Gastrocnemius medialis (tissue), 4 donors: ENCODE data around the gene GTPBP2. TPM values are rescaled to one million over a fixed set of nuclear protein-coding genes. Genes with fewer than 3 reads are reported as not detected.
"Not testable (repeated sequence)": the region's sequence is repeated elsewhere in the genome, so short reads cannot be mapped to it uniquely, and the experiment has no call there.

Experiments
- ATAC-seq, 2 donors: fragments of 150-250 bp; one replicate each; pipeline ENCODE4 v1.9.1; 2016
- DNase-seq, 2 donors: peaks; one replicate each; pipeline ENCODE4 v3.0.0-alpha.2; 2019
- H3K27ac ChIP-seq, 4 donors: fragments of 200-600 bp; sonication (generic); 1 replicate in 1 of 4; 2 replicates in 3 of 4; pipeline ENCODE4 v1.5.1; 2016 to 2018; ENCODE audit warnings: mild to moderate bottlenecking in 2 of 4, moderate library complexity in 1 of 4
- H3K27me3 ChIP-seq, 3 donors: fragments of 200-600 bp; sonication (generic) in 2 of 3; 1 replicate in 1 of 3; 2 replicates in 2 of 3; pipeline versions ENCODE4 v1.5.1 to v1.6.0; 2016 to 2019; ENCODE audit warnings: mild to moderate bottlenecking in 1 of 3, moderate library complexity in 1 of 3
- H3K36me3 ChIP-seq, 2 donors: fragments of 200-600 bp; sonication (generic) in 1 of 2; one replicate each; pipeline ENCODE4 v1.5.1; 2017 to 2018
- H3K4me1 ChIP-seq, 2 donors: fragments of 200-600 bp; sonication (generic) in 1 of 2; one replicate each; pipeline ENCODE4 v1.5.1; 2016 to 2017; ENCODE audit warnings: mild to moderate bottlenecking in 2 of 2
- H3K4me3 ChIP-seq, 4 donors: fragments of 200-600 bp; sonication (generic) in 3 of 4; 1 replicate in 1 of 4; 2 replicates in 3 of 4; pipeline ENCODE4 v1.5.1; 2016 to 2019; ENCODE audit warnings: mild to moderate bottlenecking in 2 of 4
- H3K9me3 ChIP-seq, 3 donors: fragments of 200-600 bp; sonication (generic) in 2 of 3; 1 replicate in 1 of 3; 2 replicates in 2 of 3; pipeline ENCODE4 v1.5.1; 2016 to 2019
- CTCF ChIP-seq, 5 experiments: fragments of 450-650 bp in 3 of 5; fragments of 200-600 bp in 2 of 5; sonication (generic) in 2 of 5; IDR thresholded peaks in 4 of 5; conservative IDR thresholded peaks in 1 of 5; 1 replicate in 4 of 5; 2 replicates in 1 of 5; pipeline ENCODE4 v1.5.1; 2016 to 2019; ENCODE audit warnings: antibody characterized with exemption in 5 of 5, mild to moderate bottlenecking in 3 of 5, moderate library complexity in 3 of 5
- POLR2A ChIP-seq, 2 donors: fragments of 450-650 bp; IDR thresholded peaks; one replicate each; pipeline ENCODE4 v1.6.1; 2017; ENCODE audit warnings: antibody characterized with exemption in 2 of 2, mild to moderate bottlenecking in 2 of 2, moderate library complexity in 2 of 2
- in situ Hi-C, 4 donors: fragments of 200-750 bp; cut with MboI; loops; one replicate each; pipeline versions ENCODE4 v1.15.0 to v1.8.0; 2017; ENCODE audit warnings: low sequenced_read_pairs in 4 of 4
- intact Hi-C: fragments of 100-400 bp; cut with DNase I; formaldehyde crosslinking; loops from one replicate; pipeline ENCODE4 v1.15.1; 2023; ENCODE audit warnings: low total_unique reads
- total RNA-seq, 4 donors: library from RNA; depleted of rRNA; stranded (reverse); fragments of >200 nt; gene quantifications; one replicate each; pipeline versions ENCODE4 v1.1.0 to v1.2.3, GENCODE V29; 2016

GTPBP2 gene
- total RNA-seq, 4 donors from 2014 or later = 25.0 to 39.4 (median 27.1) TPM

DNA sequence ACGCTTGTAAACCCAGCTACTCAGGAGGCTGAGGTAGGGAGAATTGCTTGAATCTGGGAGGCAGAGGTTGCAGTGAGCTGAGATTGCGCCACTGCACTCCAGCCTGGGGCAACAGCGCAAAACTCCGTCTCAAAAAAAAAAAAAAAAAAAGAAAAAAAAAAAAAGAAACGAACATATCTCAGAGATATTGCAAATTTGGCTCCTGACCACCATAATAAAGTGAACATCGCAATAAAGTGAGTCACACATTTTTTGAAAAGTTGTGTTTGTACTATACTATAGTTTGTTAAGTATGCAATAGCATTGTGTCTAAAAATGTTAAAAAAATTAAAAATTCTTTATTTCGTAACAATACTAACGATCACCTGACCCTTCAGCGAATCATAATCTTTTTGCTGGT lies 29.1 kb upstream of the GTPBP2 start:
- Histone ChIP-seq H3K27me3 (no peaks in the 10 kb centered on the region), H3K4me1 (no peaks in the 10 kb centered on the region), H3K36me3 (no peaks in the 10 kb centered on the region), H3K9me3 (no peaks in the 10 kb centered on the region), H3K4me3 (no peak overlapping the region), H3K27ac (no peak overlapping the region)
- intact Hi-C loops = no loop called here
- in situ Hi-C loops = loop anchor here (25.0 kb wide), 1 partner anchor 429 kb away; no protein-coding TSS in a partner anchor
- TF ChIP-seq CTCF (IDR thresholded peaks at IDR 0.05 in 4 of 5, conservative IDR thresholded peaks at IDR 0.05 in 1 of 5) (no peak), POLR2A (IDR thresholded peaks at IDR 0.05) (no peak)
- DNase-seq (no peak), ATAC-seq (no peak)

GRCh38 chr6:43657221-43657802 lies 28.2 kb upstream of the GTPBP2 start:
- Histone ChIP-seq H3K36me3 (no peaks in the 10 kb centered on the region), H3K9me3 (no peaks in the 10 kb centered on the region), H3K27ac (no peak overlapping the region), H3K4me3 (no peak overlapping the region), H3K4me1 (no peaks in the 10 kb centered on the region), H3K27me3 (no peaks in the 10 kb centered on the region)
- no peak for ATAC-seq
- DNase-seq = no peak
- TF ChIP-seq CTCF (IDR thresholded peaks at IDR 0.05 in 4 of 5, conservative IDR thresholded peaks at IDR 0.05 in 1 of 5) (no peak), POLR2A (IDR thresholded peaks at IDR 0.05) (no peak)
- in situ Hi-C loops = loop anchor here (25.0 kb wide), 1 partner anchor 430 kb away; no protein-coding TSS in a partner anchor
- intact Hi-C loops = no loop called here

DNA sequence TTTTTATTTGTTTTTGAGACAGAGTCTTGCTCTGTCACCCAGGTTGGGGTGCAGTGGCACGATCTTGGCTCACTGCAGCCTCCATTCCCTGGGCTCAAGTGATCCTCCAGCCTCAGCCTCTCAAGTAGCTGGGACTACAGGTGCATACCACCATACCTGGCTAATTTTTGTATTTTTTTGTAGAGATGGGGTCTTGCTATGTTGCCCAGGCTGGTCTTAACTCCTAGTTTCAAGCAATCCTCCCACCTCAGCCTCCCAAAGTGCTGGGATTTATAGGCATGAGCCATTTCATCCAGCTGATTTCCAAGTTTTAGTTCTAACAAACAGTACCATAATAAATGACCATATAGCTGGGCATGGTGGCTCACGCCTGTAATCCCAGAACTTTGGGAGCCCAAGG lies 23.8 kb upstream of the GTPBP2 start:
- in situ Hi-C loops = loop anchor here (25.0 kb wide), 1 partner anchor 434 kb away; no protein-coding TSS in a partner anchor
- not testable (repeated sequence) for H3K27ac ChIP-seq

DNA sequence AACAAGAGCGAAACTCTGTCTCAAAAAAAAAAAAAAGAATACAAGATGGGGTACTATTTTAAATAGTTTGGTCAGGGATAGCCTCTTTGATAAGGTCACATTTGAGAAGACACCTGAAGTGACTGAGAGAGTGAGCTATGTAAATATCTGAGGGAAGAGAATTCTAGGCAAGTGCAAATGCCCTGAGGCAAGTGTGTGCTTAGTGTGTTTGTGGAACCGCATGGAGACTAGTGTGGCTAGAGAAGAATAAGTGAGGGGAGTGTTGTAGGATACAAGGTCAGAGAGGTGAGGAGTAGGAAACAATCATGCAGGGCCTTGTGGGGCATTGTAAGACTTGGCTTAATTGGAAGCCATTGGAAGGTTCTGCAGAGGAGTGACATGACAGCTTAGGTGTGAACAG lies 19.2 kb upstream of the GTPBP2 start:
- Histone ChIP-seq H3K27me3 (no peaks in the 10 kb centered on the region), H3K36me3 (no peaks in the 10 kb centered on the region), H3K4me1 (peaks cover 0 to 8% of the 10 kb centered on the region in 2 donors), H3K9me3 (no peaks in the 10 kb centered on the region), H3K4me3 (no peak overlapping the region), H3K27ac (no peak overlapping the region)
- DNase-seq (no peak), ATAC-seq (no peak)
- no peak for TF ChIP-seq POLR2A (IDR thresholded peaks at IDR 0.05)
- TF ChIP-seq CTCF (IDR thresholded peaks at IDR 0.05 in 4 of 5, conservative IDR thresholded peaks at IDR 0.05 in 1 of 5) = no peak
- intact Hi-C loops = no loop called here
- in situ Hi-C loops = no loop called here

More for the DNA sequence above, 23.8 kb upstream of the GTPBP2 start:
- H3K4me1 ChIP-seq, intact Hi-C loops, H3K4me3 ChIP-seq, H3K36me3 ChIP-seq, ATAC-seq, DNase-seq, H3K9me3 ChIP-seq, H3K27me3 ChIP-seq: not testable (repeated sequence)

- no peaks in the 10 kb centered on the region for H3K27me3 ChIP-seq
- no peak overlapping the region for H3K4me3 ChIP-seq
- no peaks in the 10 kb centered on the region for H3K9me3 ChIP-seq
- no peak overlapping the region for H3K27ac ChIP-seq
- no peak for DNase-seq
- H3K4me1 ChIP-seq = peaks cover 0 to 8% of the 10 kb centered on the region in 2 donors
- intact Hi-C loops = no loop called here
- H3K36me3 ChIP-seq = peaks cover 0 to 3% of the 10 kb centered on the region in 2 donors
- no peak for ATAC-seq
- TF ChIP-seq CTCF (IDR thresholded peaks at IDR 0.05 in 4 of 5, conservative IDR thresholded peaks at IDR 0.05 in 1 of 5) = no peak
- TF ChIP-seq POLR2A (IDR thresholded peaks at IDR 0.05) = no peak
- in situ Hi-C loops = no loop called here
Measured at GRCh38 chr6:43647613-43648012, 18.5 kb upstream of the GTPBP2 start.
